GF-D8 (cell line): ENCODE results near the gene ANKRD33.

Source experiments
- DNase-seq: peaks from one replicate; lab custom pipeline; 2025; lab: John Stamatoyannopoulos, UW

Gene ANKRD33

DNA sequence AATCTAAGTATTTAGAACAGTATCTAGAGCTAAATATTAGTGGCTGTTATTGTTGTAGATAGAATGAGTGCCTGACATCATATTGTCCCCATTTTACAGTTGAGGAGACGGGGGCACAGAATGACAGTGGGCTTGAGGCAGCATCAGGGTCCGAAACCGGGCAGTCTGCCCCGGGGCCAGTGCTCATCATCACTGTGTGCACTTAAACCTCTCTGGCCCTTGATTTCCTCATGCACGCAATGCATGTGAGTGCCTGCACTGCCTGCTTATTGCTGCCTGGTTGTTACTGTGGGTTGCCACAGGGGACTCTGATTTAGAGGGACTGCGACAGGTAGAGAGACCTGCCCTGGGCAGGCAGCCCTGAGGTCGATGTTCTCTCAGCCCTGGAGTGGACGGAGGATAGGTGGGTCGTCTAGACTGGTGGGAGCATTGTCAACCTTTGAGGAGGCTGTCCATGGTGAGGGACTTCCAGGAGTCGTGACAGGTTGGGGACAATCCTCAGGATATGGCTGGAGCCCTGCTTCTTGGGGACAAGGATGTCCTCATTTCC lies 29.2 kb downstream of the ANKRD33 start:
- DNase-seq: no peak

DNA sequence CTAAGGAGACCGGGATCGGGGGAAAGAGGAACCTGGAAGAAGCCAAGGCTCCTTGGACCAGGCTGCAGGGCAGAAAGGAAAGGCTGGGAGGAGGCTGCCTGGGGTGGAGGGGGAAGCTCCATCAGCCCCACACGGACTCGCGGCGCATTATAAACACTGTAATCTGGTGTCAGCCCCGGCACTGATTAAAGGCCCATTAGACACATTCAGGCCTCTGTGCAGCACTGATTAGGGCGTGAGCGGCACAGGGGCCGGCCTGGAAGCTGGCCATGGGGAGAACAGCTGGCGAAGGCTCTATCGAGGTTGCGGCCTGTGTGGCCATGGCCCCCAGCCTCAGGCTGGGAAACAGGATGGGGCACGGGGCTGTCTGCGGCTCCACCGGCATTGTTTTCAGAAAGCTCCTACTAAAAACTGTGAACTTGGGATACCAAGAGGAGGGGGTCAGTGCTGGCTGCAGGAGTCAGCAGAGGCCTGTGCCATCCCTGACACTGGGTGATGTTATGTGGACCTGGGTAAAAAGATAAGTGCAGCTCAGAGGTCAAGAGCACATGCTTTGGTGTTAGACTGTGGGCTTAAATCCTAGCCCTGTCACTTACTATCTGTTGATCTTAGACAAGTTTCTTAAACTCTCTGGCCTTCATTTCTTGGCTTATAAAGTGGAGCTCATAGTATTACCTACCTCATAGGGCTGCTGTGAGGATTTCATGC lies 30.0 kb downstream of the ANKRD33 start:
- DNase-seq: no peak

DNA sequence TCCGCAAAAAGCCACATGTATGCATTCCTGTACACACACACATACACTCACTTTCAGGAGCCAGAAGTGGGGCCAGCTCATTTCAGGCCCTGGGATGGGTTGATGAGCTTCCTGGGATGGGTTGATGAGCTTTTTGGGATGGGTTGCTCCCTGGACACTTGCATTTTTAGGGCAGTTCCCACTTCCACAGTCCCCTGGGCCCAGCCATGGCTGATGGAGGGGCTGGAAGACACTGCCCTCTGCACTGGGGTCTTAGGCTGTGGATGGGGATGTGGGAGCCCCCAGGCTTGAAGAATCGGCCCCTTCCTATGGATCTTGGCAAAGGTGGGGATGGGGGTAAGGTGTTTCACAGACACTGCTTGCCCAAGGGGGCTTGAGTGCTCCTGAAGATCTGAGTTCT lies 32.1 kb downstream of the ANKRD33 start:
- DNase-seq: no peak

DNA sequence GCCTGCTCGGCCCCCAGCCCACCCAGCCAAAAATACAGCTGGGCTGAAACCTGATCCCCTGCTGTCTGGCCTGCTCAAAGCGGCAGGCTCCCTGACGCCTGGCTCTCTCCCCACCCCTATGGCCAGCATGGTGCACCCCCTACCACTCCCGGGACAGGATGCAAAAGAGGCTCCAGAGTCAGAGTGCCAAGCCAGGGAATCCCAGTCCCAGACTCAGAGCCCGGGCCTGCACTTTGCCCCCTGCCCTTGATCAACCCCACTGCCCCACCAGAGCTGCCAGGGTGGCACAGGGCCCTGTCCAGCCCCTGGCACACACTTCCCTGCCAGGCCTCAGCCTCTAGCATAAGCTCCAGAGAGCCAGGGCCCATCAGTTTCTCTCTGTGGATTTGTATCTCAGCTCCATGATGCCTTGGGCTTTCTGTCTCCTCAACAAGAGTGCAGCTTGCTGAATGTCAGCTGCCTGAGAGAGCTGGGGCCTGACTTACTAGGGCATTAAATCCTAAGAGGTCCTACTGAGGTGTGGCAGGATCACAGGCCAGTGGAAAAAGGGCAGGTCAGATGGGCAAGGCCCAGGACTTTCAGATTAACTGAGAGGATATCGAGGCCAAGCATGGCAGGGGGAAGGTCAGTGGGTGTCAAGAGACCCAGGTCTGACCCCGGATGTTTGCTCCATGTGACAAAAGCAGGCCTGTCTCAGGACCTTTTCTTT lies 33.3 kb downstream of the ANKRD33 start:
- DNase-seq: no peak

DNA sequence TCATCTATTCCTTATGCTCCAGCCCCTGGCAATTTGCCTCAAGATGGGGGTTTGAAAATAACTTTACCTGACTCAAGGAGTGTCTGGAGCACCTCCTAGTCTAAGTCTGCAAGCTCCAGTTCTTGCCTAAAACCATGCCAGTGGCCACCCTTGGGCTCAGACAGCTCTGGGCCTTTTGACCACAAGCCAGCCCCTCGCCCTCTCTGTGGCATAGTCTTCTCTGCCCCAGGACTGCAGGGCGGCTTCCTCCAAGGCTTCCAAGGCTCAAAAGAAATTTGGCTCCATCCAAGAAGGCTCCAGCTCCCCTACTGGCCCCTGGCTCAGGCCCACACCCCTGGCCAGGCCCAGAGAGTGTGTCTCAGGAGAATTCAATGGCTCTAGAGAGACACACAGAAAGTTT lies 34.2 kb downstream of the ANKRD33 start:
- DNase-seq: no peak

- no peak for DNase-seq
Measured at GRCh38 chr12:51922762-51923505, 35.0 kb downstream of the ANKRD33 start.

DNA sequence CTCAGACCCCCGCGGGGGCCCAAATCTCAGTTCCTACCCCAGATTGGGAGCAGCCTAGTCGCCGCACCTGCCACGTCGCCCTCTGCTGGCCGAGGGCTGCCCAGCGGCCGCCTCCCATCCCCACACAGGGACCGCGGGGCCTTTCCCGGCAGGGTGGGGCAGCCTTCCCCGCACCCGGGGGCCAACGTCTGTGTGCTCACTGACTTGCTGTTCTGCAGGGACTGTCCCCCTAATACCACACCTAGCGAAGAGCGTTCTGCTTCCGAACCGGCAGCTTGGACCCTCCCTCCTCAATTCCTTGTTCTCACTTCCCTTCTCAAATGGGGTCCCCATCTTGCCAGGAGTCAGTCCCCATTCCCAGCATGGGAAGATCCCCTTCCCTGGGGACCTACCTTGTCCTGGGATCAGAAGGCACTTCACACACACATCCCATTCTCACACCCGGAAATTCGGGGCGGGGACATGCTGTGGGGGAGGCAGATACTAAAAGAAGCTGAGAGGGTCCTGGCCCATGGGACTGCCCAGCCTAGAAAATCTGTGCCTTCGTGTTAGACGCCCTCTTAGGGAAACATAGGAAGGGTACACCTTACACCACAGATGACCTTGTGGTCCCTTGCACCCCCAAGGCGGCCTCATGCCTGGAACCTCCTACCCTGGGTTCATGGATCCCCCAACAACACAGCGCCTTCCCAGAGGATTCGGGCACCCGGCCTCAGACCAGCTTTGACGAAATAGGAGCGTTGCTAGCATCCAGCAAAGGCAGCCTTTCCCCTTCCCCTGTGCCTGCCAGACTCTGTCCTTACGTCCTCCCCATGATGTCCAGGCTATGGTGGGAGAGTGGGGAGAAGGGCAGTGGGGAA lies 35.8 kb downstream of the ANKRD33 start:
- no peak for DNase-seq

DNA sequence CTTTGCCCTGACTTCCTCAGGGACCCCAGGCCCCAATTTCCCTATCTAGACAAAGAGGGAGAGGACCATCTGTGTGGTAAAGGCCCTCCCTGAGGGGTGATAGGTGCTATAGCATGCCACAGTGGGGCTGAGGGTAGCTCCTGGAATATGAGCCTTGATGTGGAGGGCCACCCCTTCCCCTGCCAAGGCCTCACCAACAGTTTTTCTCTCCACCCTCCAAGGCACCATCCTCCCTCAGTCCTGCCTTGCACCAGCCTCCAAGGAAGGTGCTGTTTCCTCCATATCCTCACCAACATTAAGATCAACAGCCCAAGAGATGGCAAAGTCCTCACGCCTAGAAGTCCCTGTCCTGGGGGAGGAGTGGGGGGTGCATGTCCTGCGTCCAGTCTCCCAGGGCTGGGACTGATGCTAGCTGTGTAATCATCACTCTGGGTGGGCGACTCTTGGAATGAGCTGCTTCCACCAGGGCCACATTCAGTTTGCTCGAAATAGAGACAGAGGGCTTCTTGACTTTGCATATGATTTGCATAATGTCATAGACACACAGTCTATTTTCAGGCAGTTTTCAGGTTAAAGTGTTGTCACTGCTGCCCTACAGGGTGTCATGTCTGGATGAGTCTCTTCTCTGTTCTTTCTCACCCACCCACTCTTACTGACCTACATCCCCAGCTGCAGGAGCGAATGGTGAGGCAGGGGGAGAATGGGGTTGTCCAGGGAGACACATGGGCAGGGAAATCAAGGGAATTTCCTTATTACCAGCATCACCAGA lies 36.8 kb downstream of the ANKRD33 start:
- no peak for DNase-seq

DNA sequence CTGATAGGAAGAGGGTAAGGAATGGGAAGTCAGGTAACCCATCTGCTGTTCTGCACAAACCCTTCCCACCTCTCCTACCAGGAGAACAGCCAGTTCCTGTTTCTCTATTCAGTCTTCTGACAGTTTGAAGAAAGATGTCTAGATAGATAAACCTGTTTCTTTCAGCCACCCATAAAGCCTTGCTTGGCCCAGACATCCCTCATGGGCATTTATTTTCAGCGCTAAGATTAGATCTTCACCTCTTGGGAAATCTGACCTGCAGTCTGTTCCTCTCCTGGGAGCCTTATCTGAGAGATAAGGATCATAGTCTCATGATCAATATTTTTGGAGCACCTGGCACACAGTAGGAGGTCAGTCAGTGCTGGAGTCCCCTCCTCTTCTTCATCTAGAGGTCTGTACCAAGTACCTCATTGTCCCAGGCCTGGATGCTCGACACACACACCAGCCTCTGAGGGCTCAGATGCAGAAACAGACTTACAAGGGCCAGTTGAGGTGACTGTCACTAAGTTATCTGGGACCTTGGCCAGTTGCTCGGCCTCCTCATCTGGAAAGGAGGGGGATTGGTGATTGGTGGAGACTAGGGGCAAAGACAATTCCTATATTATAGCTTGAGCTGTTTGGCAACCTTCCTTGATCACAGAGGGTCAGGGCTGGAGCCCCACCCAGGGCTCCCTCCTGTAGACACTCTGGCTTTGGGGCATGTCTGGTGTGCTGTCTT lies 37.6 kb downstream of the ANKRD33 start:
- DNase-seq: peak; percentile 26

DNA sequence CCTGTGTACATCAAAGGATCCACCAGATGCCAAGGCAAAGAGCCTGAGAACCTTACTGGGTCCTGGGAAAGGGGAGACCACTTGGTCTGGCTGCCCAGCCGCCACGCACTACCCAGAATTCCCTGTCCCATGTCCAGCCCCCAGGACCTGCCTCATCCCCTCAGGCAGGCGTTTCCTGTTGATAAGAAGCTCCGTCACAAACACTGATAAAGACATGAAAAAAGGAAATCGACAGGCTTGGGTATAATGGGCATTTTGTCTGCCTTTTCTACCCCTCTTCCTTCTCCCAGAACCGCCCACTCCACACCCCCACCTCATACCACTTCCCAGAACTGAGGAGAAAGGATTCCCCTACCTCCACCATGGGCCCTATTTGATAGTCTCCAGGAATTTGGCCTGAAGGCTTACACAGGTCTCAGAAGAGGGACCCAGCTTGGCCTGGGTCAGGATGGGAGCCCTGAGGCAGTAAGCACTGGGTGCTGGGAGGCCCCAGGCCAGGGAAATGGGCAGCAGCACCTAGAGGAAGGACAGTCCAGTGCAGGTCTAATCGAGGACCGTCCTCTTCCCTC lies 38.2 kb downstream of the ANKRD33 start:
- peak; percentile 27 for DNase-seq

DNA sequence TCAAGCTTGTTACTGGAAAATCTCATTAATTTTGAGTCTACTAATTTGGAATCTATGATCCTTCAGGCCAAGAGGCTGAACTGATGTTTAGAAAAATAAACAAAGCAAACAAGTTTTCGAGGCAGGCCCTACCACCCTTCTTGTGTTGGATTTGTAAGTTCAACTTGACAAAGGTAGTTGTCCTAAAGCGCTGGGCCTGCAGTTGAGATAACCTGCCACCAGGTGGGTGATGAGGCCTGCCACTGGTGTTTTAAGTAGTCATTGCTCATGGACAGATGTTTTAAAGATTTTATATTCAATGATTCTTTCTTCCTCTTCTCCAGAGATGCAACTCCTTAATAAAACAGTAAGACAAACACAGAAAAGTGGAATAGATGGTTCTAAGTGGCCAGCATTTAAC lies 38.8 kb downstream of the ANKRD33 start:
- peak; percentile 45 for DNase-seq

- DNase-seq: no peak
Measured at GRCh38 chr12:51932218-51933076, 44.5 kb downstream of the ANKRD33 start.

- DNase-seq: no peak
Measured at GRCh38 chr12:51934080-51934479, 46.2 kb downstream of the ANKRD33 start.

- DNase-seq: no peak
Measured at GRCh38 chr12:51937926-51938325, 50.0 kb downstream of the ANKRD33 start.

DNA sequence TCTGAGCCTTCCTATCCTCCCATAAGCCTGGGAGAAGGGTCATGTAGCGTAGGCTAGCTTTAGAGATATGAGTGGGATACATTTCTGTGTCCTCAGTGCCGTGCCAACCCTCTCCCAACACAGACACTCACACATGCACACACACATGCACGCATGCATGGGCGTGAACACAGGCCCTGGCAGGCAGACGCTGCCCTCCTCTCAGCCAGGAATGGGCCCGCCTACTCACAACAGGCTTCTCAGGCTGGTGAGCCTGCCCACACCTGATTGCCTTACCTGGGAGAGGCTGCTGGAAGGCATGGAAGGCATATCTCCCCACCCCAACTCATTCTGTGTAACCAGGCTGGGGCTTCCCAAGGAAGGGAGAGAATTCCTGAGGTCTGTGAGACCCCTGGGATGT lies 50.8 kb downstream of the ANKRD33 start:
- DNase-seq: no peak

- no peak for DNase-seq
Measured at GRCh38 chr12:51941011-51941581, 53.2 kb downstream of the ANKRD33 start.
